Measurements from ENCODE around the gene NAPSA.

GRCh38 chr19:50320596-50320995 lies 44.8 kb downstream of the NAPSA start:
- TF ChIP-seq CTCF (IDR thresholded peaks at IDR 0.05; ENCODE audit: insufficient read depth, low read depth, low read length) (no peak), EZH2 (IDR thresholded peaks at IDR 0.05; ENCODE audit: insufficient read depth, low read length) (no peak)

Data from astrocyte (in vitro differentiated cells and primary cell).